MM.1S (cell line): ENCODE measurements around the gene POC1A.

Source experiments
- EZH2 ChIP-seq: fragments of 300-600 bp; sonication (generic); optimal IDR thresholded peaks from 2 replicates; pipeline ENCODE3; 2017; ENCODE audit warnings: low read depth, mild to moderate bottlenecking, antibody characterized with exemption, low read length, mixed read lengths
- TF ChIP-seq, protein P1 (sequence below): fragments of 300-600 bp; sonication (generic); IDR thresholded peaks from 2 replicates; pipeline ENCODE4 v1.5.1; 2016; ENCODE audit warnings: antibody characterized with exemption, low read length, mixed read lengths

DNA sequence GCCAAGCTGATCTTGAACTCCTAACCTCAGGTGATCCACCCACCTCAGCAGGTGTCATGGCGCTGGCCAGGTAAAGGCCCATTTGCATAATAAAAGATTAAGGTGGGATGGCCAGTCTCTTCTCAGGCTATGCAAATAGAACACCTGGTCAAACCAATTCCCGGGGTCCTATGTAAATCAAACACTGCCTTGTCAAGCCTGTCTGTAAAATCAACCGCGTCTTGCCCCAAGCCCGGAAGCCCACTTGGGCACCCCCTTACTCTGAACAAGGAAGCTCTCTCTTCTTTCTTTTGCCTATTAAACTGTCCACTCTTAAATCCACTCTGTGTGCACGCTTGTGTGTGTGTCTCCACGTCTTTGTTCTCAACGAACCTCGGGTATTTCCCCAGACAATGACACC, 13.0 kb upstream of the POC1A start:
- TF ChIP-seq, protein P1, sequence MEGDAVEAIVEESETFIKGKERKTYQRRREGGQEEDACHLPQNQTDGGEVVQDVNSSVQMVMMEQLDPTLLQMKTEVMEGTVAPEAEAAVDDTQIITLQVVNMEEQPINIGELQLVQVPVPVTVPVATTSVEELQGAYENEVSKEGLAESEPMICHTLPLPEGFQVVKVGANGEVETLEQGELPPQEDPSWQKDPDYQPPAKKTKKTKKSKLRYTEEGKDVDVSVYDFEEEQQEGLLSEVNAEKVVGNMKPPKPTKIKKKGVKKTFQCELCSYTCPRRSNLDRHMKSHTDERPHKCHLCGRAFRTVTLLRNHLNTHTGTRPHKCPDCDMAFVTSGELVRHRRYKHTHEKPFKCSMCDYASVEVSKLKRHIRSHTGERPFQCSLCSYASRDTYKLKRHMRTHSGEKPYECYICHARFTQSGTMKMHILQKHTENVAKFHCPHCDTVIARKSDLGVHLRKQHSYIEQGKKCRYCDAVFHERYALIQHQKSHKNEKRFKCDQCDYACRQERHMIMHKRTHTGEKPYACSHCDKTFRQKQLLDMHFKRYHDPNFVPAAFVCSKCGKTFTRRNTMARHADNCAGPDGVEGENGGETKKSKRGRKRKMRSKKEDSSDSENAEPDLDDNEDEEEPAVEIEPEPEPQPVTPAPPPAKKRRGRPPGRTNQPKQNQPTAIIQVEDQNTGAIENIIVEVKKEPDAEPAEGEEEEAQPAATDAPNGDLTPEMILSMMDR: no peak
- no peak for TF ChIP-seq EZH2
